OCI-LY7 (cell line): ENCODE measurements around the gene ZNF808.

Source experiments
- CTCF ChIP-seq: fragments of 200-600 bp; sonication (generic); conservative IDR thresholded peaks from 2 replicates; pipeline ENCODE4 v1.5.1; 2014; ENCODE audit warnings: mild to moderate bottlenecking, antibody characterized with exemption, low read length, moderate library complexity, mixed read lengths
- EZH2phosphoT487 ChIP-seq: fragments of 200-600 bp; sonication (generic); IDR thresholded peaks from 2 replicates; pipeline ENCODE4 v1.6.1; 2018; ENCODE audit warnings: low read depth, borderline replicate concordance, mild to moderate bottlenecking, mixed run types, antibody characterized with exemption, low read length, moderate library complexity, mixed read lengths

GRCh38 chr19:52542984-52543664 lies 15.7 kb downstream of the ZNF808 start:
- TF ChIP-seq CTCF = no peak
- no peak for TF ChIP-seq EZH2phosphoT487
